ENCODE data around the gene KCNE4.

DNA sequence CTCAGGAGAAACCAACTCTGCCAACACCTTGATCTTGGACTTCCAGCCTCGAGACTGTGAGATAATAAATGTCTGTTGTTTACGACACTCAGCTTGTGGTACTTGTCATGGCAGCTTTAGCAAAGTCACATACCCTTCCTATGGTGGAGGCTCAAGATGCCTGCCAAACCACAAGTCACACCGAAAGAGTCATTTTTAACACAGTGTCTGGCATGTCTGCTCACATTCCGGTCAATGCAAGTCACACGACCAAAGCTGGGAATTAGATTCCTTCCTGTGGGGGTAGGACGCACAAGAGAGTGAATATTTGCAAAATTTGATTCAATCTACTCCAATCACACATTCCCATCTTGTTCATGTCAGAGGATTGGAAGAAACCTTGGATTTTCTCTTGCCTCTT is 24.6 kb downstream of the KCNE4 start:
- TF ChIP-seq, protein P1, sequence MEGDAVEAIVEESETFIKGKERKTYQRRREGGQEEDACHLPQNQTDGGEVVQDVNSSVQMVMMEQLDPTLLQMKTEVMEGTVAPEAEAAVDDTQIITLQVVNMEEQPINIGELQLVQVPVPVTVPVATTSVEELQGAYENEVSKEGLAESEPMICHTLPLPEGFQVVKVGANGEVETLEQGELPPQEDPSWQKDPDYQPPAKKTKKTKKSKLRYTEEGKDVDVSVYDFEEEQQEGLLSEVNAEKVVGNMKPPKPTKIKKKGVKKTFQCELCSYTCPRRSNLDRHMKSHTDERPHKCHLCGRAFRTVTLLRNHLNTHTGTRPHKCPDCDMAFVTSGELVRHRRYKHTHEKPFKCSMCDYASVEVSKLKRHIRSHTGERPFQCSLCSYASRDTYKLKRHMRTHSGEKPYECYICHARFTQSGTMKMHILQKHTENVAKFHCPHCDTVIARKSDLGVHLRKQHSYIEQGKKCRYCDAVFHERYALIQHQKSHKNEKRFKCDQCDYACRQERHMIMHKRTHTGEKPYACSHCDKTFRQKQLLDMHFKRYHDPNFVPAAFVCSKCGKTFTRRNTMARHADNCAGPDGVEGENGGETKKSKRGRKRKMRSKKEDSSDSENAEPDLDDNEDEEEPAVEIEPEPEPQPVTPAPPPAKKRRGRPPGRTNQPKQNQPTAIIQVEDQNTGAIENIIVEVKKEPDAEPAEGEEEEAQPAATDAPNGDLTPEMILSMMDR (IDR thresholded peaks at IDR 0.05; ENCODE audit: low read depth, low read length, poor library complexity, severe bottlenecking) = no peak
- TF ChIP-seq EZH2phosphoT487 (IDR thresholded peaks at IDR 0.05; ENCODE audit: borderline replicate concordance, low read length) = no peak
